Measurements from ENCODE around the gene BORCS8.
"Not testable (repeated sequence)": the region's sequence is repeated elsewhere in the genome, so short reads cannot be mapped to it uniquely, and the experiment has no call there.

BORCS8 gene

DNA sequence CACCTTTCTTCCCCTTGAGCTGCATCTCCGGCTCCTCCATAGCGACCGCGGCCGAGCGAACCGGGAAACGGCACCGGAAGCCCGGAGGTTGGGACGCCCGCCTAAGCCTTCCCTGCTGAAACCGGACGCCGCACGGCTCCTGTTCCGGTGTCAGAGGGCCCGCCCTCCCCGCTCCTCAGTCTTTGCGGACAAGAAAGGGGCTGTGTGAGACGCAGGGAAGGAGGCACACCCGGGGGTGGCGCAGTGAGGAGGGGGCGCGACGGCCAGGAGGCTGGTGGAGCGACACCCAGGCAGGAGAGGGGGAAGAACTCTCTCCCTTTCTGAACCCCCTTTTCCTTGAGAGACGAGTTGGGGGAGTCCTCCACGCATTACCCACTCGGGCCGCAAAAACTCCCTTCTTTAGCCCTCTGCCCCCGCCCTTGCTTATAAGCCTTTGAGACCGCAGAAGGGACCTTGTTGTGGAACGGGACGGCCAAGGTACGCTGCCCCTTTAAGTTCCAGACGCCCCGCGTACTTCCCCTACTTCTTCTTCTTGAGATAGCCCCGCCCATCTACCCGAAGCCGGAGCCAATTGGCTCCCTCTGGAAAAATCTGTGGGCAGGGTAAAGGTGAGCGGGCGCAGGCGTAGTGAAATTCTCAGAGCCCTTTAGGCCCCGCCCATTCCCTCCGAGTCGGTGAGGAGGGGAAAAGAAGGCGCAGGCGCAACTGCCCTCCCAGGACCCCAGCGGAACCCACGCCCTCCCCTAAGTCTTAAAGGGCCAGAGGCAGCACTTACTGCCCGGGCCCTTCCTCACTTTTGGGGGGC is at the start of gene BORCS8, which contains the start of gene RFXANK:
TSS of gene BORCS8 (minus strand) at position 75 of the 805 bp plus-strand sequence. CDS start at position 40, 35 bp downstream.
TSS of gene RFXANK (plus strand) at position 181 of the 805 bp plus-strand sequence. CDS start 1,689 bp downstream, outside the sequence.
- DNase-seq, result peak; percentile 83 to 99 (median 98)

DNA sequence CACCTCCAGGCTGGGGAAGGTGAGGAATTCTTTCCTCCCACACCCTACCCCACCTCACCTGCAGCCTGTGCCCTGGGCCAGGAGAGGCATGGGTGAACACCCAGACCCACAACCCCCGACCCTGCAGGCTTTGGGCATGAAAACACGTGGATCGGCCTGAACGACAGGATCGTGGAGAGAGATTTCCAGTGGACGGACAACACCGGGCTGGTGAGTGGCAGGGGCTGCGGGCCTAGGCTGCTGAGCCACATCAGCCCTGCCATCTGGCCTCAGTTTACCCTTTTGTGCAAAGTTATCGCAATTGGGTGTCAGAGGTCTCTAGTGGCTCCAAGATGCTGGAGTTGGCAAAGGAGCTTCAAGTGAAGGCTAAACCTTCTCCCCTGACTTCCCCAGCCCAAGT is 48.5 kb upstream of the BORCS8 start:
- no peak for DNase-seq

DNA sequence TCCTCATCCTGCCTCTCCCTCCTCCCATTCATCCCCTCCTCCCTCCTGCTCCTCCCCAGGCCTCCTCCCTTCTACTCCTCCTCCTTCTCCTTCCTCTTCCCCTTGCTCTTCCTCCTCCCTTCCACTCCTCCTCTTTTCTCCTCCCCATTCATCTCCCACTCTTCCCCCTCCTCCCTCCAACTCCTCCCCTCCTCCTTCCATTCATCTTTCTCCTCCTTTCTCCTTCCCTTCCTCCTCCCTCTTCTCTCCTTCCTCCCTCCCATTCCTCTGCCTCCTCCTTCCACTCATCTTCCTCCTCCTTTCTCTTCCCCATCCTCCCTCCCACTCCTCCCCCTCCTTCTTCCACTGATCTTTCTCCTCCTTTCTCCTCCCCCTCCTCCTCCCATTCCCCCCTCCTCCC is 47.7 kb upstream of the BORCS8 start:
- no peak for DNase-seq

DNA sequence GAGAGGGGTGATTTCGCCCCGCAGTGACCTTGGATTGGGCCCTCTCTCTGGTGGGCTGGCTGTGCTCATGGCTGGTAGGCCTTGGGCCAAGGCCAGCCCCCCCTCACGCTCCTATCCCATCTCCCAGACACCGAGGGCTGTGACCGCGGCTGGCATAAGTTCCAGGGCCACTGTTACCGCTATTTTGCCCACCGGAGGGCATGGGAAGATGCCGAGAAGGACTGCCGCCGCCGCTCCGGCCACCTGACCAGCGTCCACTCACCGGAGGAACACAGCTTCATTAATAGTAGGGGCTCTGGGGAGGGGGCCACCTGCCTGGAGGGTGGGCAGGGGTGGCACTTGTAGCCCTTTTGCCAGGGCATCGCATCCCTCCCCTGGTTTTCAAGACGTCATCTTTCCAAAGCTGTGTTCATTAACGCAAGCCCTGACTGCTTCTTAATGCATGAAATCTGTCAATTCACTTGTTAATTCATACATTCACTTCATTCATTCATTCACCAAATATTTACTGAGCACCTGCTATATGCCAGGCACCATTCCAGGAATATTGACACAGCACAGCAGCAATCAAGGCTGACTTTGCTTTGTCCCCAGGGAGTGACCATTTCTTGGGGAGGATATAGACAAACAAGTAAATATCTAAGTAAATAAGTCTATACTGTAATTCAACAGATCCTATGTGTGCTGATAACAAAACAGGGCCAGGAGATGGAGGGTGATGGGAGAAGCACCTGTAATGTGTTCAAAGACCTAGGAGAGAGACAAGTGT is 46.4 kb upstream of the BORCS8 start:
- DNase-seq, result no peak

DNA sequence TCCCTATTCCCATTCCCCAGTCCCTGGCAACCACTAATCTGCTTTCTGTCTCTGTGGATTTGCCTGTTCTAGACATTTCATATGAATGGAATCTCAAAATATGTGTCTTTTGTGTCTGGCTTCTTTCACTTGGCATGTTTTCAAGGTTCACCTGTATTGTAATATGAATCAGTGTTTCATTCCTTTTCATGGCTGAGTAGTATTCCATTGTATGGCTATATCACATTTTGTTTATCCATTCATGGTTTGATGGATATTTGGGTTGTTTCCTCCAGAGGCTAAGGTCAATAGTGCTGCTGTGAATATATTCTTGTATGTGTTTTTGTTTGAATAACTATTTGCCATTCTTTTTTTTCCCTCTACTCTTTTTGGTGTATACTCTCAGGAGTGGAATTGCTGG is 44.2 kb upstream of the BORCS8 start:
- DNase-seq, result no peak

DNA sequence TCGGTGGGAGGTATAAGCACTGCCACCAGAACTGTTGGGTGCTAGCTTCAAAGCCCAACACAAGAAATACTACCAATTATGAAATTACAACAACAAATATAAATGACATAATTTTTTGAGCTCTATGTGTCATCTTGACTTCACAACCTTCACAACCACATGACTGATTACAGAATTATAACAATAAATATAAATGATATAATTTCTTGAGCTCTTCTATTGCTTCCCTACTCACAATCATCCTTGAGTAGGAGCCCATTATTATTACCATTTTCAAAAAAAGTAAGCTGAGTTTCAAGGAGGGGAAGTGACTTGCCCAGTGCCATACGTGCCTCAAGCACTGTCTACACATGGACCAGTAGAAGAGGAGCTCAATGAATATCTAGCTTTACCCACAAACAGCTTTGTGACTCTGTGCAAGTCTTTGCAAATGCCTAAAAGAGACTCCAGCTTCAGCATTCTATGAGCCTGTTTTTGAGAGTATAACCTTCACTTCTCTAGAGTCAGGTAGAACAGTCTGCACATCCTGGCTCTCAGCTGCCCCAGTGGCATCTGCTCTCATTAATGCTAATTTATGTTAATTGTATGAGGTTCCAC is 42.4 kb upstream of the BORCS8 start:
- DNase-seq, result no peak

DNA sequence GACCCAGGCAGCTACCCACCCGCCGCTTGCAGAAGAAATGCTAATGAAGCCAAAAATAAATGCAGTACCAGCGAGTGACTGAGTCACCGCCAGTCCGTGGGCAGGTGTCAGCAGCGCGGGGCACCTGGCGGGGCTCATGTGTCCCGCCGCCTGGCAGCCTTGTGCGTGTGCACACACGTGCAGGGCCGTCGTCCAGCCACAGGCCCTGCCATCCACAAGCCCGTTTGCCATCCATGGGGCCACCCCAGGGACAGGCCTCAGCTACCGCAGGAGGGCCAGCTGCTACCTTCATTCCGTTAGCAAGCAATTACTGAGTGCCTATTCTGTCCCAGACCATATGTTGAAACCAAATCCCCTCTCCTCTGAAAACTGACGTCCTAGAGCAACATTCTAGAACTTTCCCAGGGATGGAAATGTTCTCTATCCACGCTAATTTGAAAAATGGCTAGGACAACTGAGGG is 40.3 kb upstream of the BORCS8 start:
- peak in 1 of 14 donors; percentile 26 for DNase-seq

DNA sequence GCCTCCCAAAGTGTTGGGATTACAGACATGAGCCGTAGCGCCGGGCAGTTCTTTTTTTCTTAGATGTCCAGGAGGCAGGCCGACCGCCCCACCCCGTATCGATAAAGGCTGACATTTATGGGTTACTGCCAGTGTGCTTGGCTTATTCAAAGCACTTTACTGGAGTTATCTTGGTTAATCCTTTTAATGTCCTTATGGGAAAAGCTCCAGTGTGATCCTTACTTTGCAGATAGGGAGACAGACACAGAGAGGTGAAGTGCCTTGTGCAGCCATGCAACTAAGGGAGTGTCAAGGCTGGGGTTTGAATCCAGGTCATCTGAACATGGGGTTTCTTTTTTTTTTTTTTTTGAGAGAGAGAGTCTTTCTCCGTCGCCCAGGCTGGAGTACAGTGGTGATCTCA is 39.0 kb upstream of the BORCS8 start:
- no peak for DNase-seq

DNA sequence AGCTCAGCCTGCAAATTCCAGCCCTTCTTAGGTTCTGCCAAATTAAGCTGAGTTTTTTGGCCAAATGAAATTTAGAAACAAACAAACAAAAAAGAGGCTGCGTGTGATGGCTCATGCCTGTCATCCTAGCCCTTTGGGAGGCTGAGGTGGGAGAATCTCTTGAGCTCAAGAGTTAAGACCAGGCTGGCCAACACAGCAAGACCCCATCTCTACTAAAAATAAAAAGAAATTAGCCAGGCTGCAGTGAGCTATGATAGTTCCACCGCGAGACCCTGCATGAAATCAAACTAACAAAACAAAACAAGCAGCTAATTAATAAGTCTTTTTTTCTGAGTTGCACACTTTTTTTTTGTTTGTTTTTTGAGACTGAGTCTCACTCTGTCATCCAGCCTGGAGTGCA is 37.7 kb upstream of the BORCS8 start:
- DNase-seq, result no peak

DNA sequence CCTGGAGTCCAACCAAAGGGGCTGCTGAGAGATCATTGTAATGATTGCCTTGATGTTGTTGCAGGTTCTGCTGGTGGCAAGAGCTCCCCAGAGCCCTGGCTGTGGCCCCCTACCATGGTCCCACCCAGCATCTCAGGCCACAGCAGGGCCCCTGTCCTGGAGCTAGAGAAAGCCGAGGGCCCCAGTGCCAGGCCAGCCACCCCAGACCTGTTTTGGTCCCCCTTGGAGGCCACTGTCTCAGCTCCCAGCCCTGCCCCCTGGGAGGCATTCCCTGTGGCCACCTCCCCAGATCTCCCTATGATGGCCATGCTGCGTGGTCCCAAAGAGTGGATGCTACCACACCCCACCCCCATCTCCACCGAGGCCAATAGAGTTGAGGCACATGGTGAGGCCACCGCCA is 35.3 kb upstream of the BORCS8 start:
- no peak for DNase-seq

DNA sequence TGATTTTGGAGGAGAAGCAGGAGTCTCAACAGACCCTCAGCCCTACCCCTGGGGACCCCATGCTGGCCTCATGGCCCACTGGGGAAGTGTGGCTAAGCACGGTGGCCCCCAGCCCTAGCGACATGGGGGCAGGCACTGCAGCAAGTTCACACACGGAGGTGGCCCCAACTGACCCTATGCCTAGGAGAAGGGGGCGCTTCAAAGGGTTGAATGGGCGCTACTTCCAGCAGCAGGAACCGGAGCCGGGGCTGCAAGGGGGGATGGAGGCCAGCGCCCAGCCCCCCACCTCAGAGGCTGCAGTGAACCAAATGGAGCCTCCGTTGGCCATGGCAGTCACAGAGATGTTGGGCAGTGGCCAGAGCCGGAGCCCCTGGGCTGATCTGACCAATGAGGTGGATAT is 34.7 kb upstream of the BORCS8 start:
- DNase-seq, result no peak

DNA sequence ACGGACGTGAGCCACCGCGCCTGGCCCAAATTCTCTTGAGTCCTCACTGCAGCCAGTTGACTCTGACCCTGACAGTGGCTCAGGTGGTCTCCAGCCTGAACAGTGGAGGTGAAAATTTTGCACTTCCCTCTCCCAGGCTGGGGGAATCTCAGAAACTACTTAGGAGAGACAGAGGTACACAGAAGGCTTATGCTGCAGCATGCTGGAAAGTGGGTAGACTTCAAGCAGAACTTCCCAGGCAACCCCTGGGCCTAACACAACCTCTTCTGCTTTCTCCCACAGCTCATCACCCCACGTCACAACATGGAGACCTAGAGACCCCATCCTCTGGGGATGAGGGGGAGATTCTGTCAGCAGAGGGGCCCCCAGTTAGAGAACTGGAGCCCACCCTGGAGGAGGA is 34.3 kb upstream of the BORCS8 start:
- DNase-seq, result no peak

DNA sequence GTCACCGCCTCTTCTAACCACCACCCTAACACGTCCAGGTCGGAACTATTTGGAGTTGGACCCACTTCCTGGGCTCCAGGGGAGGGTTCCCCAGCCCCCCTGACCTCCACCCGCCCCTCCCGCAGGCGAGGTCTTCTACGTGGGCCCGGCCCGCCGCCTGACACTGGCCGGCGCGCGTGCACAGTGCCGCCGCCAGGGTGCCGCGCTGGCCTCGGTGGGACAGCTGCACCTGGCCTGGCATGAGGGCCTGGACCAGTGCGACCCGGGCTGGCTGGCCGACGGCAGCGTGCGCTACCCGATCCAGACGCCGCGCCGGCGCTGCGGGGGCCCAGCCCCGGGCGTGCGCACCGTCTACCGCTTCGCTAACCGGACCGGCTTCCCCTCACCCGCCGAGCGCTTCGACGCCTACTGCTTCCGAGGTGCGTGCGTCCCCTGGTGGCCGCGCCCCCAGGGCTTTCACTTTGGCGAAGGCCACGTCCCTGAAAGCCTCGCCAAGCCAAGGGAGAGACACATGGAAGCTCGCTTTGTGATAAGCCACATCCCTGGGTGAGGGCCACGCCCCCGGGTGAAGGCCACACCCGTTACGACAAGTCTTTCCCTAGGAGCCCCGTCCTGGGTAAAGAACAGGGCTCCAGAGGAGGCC is 33.0 kb upstream of the BORCS8 start:
- no peak for DNase-seq

DNA sequence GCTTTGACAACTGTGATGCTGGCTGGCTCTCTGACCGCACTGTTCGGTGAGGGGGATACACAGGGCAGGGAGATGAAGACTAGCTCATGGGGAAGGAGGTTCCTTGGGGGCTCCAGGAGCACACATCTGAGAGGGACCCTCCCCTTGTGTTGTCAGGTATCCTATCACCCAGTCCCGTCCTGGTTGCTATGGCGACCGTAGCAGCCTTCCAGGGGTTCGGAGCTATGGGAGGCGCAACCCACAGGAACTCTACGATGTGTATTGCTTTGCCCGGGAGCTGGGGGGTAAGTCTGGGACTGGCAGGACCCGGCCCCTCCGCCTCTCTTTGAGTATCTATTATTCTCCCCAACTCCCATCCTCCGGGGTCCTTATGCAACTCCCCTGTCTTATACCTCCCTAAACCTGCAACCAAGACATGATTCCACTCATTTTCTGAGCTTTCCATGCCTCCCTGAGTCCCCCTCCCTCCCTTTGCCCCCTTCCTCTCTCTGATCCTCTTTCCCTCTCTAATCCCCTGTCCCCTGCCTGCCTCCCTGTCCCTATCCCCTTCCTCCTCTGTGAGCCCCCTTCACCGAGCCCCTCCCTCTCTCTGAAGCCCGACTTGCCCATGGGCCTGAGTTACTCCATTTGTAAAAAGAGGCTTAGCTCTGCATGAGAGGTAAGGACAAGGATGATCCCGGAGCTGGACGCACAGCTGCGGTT is 32.3 kb upstream of the BORCS8 start:
- no peak for DNase-seq

DNA sequence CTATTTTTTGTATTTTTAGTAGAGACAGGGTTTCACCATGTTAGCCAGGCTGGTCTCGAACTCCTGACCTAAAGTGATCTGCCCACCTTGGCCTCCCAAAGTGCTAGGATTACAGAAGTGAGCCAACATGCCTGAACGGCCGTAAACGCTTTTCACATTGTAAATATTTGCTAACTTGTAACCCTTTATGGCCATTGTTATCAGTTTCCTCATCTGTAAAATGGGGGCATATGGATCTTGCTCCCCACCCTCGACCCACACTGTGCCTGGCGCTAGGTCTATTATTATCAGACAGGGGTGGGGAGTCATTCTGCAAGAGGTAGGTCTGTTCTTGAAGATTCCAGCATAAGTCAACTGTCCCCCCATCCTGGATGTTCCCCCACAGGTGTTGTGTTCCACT is 31.7 kb upstream of the BORCS8 start:
- DNase-seq, result no peak

DNA sequence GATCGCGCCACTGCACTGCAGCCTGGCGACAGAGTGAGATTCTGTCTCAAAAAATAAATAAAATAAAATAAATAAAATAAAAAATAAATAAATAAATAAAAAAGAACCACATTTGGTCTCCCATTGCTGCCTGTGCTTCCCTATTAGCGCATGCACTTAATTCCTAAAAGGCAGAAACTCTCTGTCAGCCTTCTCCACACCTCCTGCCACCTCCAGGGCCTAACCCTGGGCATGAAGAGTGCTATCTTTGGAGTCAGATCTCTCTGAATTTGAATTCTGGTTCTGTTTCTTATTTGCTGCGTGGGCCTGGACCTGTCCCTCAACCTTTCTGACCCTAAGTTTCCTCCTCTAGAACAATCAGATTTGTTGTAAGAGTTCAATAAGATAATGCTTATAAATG is 31.1 kb upstream of the BORCS8 start:
- DNase-seq, result no peak

DNA sequence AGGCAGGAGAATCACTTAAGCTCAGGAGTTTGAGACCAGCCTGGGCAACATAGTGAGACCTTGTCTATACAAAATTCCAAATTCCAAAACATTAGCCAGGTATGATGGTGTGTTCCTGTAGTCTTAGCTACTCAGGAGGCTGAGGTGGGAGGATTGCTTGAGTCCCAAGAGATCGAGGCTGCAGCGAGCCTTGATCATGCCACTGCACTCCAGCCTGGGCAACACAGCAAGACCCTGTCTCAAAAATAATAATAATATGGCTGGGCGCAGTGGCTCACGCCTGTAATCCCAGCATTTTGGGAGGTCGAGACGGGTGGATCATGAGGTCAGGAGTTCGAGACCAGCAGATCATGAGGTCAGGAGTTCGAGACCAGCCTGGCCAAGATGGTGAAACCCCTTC is 29.0 kb upstream of the BORCS8 start:
- not testable (repeated sequence) for DNase-seq

DNA sequence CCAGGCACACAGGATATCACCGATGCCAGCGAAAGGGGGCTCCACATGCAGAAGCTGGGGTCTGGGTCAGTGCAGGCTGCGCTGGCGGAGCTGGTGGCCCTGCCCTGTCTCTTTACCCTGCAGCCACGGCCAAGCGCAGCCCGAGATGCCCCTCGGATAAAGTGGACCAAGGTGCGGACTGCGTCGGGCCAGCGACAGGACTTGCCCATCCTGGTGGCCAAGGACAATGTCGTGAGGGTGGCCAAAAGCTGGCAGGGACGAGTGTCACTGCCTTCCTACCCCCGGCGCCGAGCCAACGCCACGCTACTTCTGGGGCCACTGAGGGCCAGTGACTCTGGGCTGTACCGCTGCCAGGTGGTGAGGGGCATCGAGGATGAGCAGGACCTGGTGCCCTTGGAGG is 27.0 kb upstream of the BORCS8 start:
- no peak for DNase-seq

DNA sequence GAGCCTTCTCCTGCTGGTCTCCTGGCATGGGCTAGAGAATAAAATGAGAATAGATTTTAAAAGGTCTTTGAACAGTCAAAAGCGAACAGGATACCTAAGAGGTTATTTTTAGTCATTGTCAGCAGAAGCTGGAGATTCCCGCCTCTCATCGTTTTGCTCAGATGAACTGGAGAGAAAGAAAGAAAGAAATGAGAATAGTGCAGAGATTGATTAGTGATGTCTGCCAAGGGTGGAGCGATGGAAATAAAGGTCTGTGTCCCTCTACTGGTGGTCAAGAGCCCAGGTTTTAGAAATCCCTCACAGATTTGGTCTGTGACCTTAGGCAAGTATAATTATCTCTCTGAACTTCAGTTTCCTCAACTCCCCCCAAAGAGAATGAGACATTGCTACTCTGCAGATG is 25.1 kb upstream of the BORCS8 start:
- no peak for DNase-seq

DNA sequence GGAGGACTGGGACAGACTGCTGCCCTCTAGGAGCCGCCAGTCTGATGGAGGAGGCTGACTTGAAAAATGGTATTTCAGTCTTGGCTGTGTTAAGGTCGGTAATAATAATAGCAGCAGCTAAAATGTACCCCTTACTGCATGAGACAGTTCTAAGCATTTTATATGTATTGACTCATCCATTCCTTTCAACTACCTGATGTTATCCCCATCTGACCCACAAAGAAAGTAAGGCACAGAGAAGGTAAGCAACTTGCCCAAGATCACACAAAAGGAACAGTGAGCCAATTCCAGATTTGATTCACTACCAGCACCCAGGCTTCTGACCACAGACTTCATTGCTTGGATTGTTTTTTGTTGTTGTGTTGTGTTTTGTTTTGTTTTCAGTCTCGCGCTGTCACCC is 23.8 kb upstream of the BORCS8 start:
- DNase-seq, result no peak

DNA sequence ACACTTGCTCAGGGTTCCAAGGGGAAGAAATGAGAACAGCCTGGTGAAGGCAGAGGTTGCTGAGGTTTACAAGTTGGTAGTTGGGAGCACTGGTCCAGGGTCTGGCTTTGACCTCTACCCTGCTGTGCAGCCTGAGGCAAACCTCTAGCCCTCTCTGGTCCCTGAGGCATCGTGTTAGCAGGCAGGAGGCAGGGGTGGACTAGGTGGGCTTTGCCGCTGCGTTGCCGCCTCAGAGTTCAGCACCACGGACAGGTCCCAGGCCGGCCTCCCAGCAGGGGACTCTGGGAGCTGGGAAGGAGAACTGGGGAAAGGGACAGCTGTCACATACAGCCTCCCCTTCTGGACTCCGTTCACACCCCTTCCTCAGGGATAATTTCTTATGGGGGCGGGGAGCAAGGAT is 22.9 kb upstream of the BORCS8 start:
- no peak for DNase-seq

DNA sequence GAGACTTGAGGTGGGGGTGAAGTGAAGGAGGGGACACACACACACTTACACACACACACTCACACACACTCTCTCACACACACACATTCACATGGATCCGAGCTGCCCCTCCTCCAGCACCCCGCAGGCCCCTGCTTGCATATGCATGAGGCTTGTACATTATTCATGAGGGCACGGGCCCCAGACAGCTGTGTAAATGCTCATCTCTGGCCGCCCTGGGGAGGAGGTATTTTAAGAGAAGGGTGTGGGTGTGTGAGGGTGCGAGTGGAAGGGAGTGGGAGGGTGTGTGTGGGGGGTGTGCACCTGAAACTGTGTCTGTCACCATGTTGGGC is 22.2 kb upstream of the BORCS8 start:
- DNase-seq, result no peak

Measured in C1 segment of cervical spinal cord (tissue), 14 donors.